ENCODE data around the gene AUTS2.
A peak's percentile ranks its signal among the peaks of the same experiment; 100 is the strongest.
"Not testable (repeated sequence)": the region's sequence is repeated elsewhere in the genome, so short reads cannot be mapped to it uniquely, and the experiment has no call there.

Gene AUTS2

DNA sequence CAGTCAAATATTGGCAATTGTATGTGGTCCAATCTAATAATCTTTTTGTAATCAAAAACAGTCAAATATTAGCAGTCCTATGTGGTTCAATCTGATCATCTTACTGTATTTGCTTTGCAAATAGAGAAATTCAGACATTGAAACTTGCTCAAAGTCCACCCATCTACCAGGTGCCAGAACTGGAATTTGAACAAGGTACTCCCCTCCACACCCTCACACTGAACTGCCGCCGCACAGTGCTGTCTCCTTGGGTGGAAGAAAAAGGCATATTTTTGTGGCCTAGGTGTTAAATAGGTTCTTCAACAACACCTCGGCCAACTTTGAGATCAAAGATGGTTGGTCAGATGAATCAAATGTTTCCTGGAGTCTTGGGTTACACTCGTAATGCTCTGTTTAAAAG lies 989.5 kb downstream of the AUTS2 start:
- no peak overlapping the region for H3K4me3 ChIP-seq (ENCODE audit: low read length in 2 of 2)

DNA sequence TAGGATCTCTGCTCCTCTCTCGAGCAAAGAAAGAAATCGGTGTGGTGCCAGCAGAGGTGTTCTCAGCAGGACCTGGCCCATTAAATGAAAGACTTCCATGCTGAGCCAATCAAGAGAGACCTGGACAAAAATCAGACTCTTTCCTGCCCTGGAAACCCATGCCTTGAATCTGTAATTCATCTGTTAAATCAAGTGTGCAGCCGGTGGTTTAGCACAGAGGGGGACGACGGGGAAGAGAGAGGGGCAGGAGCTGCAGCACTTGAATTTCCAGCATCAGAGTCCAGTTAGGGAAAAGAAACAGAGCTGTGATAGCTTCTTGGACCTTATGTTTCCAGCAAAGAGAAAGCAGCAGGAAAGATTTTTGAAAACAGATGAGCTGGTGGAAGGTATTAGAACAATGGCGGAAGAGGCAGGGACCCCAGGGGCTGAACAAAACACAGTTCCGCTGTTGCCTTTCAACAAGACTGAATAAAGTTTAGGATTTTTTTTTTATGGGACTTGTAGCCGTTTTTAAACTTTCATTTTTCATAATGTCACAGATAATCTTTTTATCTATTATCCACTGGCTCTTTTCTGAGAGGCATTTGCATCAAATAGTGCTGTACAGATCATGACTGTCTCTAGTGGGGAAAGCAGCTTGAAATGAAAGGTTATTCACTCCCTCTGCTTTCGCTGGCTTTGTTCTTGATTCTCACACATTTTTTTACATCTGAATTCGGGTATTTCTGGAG lies 990.1 kb downstream of the AUTS2 start:
- H3K27ac ChIP-seq (ENCODE audit: low read depth in 2 of 2, low read length in 2 of 2), result no peak overlapping the region

More for the DNA sequence above, 989.5 kb downstream of the AUTS2 start:
- no peaks in the 10 kb centered on the region for H3K36me3 ChIP-seq (ENCODE audit: control insufficient read depth in 2 of 2, insufficient read depth in 2 of 2, low read length in 2 of 2)
- H3K4me1 ChIP-seq (ENCODE audit: control insufficient read depth in 2 of 2, insufficient read depth in 2 of 2, low read length in 2 of 2), result peaks cover 9 to 29% of the 10 kb centered on the region in 2 donors
- H3K27ac ChIP-seq (ENCODE audit: low read depth in 2 of 2, low read length in 2 of 2), result peak overlapping the region in 1 of 2 donors; percentile 32
- no peak overlapping the region for H3K9ac ChIP-seq (ENCODE audit: low read depth in 1 of 2, low read length in 2 of 2)
- H3K9me3 ChIP-seq (ENCODE audit: control insufficient read depth in 2 of 2, low read length in 2 of 2), result no peaks in the 10 kb centered on the region
- no peaks in the 10 kb centered on the region for H3K27me3 ChIP-seq (ENCODE audit: control insufficient read depth in 2 of 2, insufficient read depth in 2 of 2, low read length in 2 of 2)

DNA sequence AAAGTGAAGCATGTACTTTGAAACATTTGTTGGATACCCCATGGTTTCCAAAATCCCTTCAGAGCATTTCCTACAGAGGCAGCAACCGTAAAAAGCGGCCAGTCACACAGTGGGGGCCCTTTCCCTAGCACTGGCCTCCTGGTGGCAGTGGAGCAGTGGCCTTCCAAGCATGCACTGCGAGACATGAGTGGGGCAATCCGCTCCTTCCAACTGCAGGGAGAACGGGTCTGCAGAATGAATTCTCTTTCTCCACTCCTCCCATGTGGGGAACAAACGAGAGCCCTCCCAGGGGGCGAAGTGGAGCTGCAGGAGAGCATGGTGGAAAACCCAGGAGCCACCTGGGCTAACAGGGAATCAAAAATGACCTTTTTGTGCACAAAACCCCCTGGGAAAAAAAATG lies 990.7 kb downstream of the AUTS2 start:
- no peak overlapping the region for H3K27ac ChIP-seq (ENCODE audit: low read depth in 2 of 2, low read length in 2 of 2)
- peaks cover 9 to 29% of the 10 kb centered on the region in 2 donors for H3K4me1 ChIP-seq (ENCODE audit: control insufficient read depth in 2 of 2, insufficient read depth in 2 of 2, low read length in 2 of 2)
- no peak overlapping the region for H3K9ac ChIP-seq (ENCODE audit: low read depth in 1 of 2, low read length in 2 of 2)
- no peaks in the 10 kb centered on the region for H3K36me3 ChIP-seq (ENCODE audit: control insufficient read depth in 2 of 2, insufficient read depth in 2 of 2, low read length in 2 of 2)
- no peaks in the 10 kb centered on the region for H3K9me3 ChIP-seq (ENCODE audit: control insufficient read depth in 2 of 2, low read length in 2 of 2)
- H3K4me3 ChIP-seq (ENCODE audit: low read length in 2 of 2), result no peak overlapping the region
- H3K27me3 ChIP-seq (ENCODE audit: control insufficient read depth in 2 of 2, insufficient read depth in 2 of 2, low read length in 2 of 2), result no peaks in the 10 kb centered on the region

More for the DNA sequence above, 990.1 kb downstream of the AUTS2 start:
- Histone ChIP-seq H3K4me1 (ENCODE audit: control insufficient read depth in 2 of 2, insufficient read depth in 2 of 2, low read length in 2 of 2) (peaks cover 9 to 29% of the 10 kb centered on the region in 2 donors), H3K9ac (ENCODE audit: low read depth in 1 of 2, low read length in 2 of 2) (no peak overlapping the region), H3K36me3 (ENCODE audit: control insufficient read depth in 2 of 2, insufficient read depth in 2 of 2, low read length in 2 of 2) (no peaks in the 10 kb centered on the region), H3K4me3 (ENCODE audit: low read length in 2 of 2) (no peak overlapping the region), H3K9me3 (ENCODE audit: control insufficient read depth in 2 of 2, low read length in 2 of 2) (no peaks in the 10 kb centered on the region), H3K27me3 (ENCODE audit: control insufficient read depth in 2 of 2, insufficient read depth in 2 of 2, low read length in 2 of 2) (no peaks in the 10 kb centered on the region)

DNA sequence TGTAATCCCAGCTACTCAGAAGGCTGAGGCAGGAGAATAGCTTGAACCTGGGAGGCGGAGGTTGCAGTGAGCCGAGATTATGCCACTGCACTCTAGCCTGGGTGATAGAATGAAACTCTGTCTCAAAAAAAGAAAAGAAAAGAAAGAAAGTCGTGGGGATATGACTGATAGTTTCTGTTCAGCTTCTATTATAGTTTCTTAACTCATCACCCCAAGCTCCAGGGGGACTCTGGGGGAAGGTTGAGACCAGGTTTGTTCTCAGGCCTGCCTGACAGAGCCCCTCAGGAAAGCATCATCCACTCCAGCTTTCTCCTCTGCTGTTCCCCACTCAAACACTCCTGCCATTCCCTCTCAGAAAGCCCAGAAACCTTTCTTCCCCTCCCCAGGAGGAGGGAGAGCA lies 991.3 kb downstream of the AUTS2 start:
- Histone ChIP-seq H3K27me3 (ENCODE audit: control insufficient read depth in 2 of 2, insufficient read depth in 2 of 2, low read length in 2 of 2) (no peaks in the 10 kb centered on the region), H3K4me3 (ENCODE audit: low read length in 2 of 2) (no peak overlapping the region), H3K9me3 (ENCODE audit: control insufficient read depth in 2 of 2, low read length in 2 of 2) (no peaks in the 10 kb centered on the region), H3K36me3 (ENCODE audit: control insufficient read depth in 2 of 2, insufficient read depth in 2 of 2, low read length in 2 of 2) (no peaks in the 10 kb centered on the region), H3K27ac (ENCODE audit: low read depth in 2 of 2, low read length in 2 of 2) (peak overlapping the region in 1 of 2 donors; percentile 39), H3K9ac (ENCODE audit: low read depth in 1 of 2, low read length in 2 of 2) (no peak overlapping the region), H3K4me1 (ENCODE audit: control insufficient read depth in 2 of 2, insufficient read depth in 2 of 2, low read length in 2 of 2) (peaks cover 9 to 29% of the 10 kb centered on the region in 2 donors)

DNA sequence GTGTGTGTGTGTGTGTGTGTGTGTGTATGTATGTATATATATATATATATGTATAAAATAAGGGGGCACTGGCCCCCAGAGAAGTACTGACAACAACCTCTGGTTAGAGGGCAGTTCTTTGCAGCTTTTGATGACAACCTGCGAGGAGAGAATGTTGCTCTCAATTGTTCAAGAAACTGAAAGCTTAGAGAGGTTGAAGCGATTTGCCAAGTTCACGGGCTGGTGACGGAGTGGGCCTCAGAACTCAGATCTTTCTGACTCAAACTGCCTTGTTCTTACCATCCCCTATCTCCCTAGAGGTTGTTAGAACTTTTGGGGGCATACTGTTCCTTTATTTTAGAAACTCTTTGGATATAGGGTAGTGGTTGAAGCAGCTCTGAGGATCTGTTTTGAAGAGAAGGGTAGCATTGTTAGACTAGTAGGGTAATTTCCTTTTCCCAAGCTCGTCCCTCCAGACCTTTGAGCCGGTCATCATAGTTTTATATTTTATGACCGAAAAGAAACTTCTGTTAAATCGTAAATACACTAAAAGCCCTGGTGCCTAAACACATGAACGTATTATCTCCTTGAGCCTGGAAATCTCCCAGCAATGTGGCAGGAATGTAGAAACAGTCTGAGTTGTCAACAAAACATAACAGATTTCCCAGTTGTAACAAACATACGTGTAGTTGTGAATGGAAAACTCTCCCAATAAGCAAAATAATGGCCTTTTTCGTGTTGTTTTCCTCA lies 992.0 kb downstream of the AUTS2 start:
- peaks cover 11 to 29% of the 10 kb centered on the region in 2 donors for H3K4me1 ChIP-seq (ENCODE audit: control insufficient read depth in 2 of 2, insufficient read depth in 2 of 2, low read length in 2 of 2)
- H3K4me3 ChIP-seq (ENCODE audit: low read length in 2 of 2), result peak overlapping the region; percentile 18 to 50
- H3K27me3 ChIP-seq (ENCODE audit: control insufficient read depth in 2 of 2, insufficient read depth in 2 of 2, low read length in 2 of 2), result no peaks in the 10 kb centered on the region
- no peaks in the 10 kb centered on the region for H3K36me3 ChIP-seq (ENCODE audit: control insufficient read depth in 2 of 2, insufficient read depth in 2 of 2, low read length in 2 of 2)
- H3K9me3 ChIP-seq (ENCODE audit: control insufficient read depth in 2 of 2, low read length in 2 of 2), result no peaks in the 10 kb centered on the region
- H3K27ac ChIP-seq (ENCODE audit: low read depth in 2 of 2, low read length in 2 of 2), result peak overlapping the region; percentile 61 to 68
- H3K9ac ChIP-seq (ENCODE audit: low read depth in 1 of 2, low read length in 2 of 2), result peak overlapping the region; percentile 7 to 24

DNA sequence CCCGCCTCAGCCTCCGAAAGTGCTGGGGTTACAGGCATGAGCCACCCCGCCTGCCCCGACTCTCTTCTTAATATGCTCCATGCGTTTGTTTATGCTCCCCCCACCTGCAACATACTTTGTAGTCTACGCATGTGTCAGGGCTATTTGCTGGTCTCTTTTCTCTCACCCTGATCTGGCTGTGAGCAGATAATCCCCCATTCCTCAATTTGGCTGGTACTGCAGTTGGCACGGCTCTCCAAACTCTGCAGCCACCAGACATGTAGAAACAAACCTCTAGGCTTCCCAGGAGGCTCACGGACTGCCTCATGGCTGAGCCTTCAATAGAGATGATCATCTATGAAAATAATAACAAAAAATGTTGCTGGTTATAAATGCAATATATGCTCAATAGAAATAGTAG lies 993.4 kb downstream of the AUTS2 start:
- no peak overlapping the region for H3K27ac ChIP-seq (ENCODE audit: low read depth in 2 of 2, low read length in 2 of 2)
- no peaks in the 10 kb centered on the region for H3K9me3 ChIP-seq (ENCODE audit: control insufficient read depth in 2 of 2, low read length in 2 of 2)
- H3K9ac ChIP-seq (ENCODE audit: low read depth in 1 of 2, low read length in 2 of 2), result no peak overlapping the region
- no peak overlapping the region for H3K4me3 ChIP-seq (ENCODE audit: low read length in 2 of 2)
- H3K36me3 ChIP-seq (ENCODE audit: control insufficient read depth in 2 of 2, insufficient read depth in 2 of 2, low read length in 2 of 2), result no peaks in the 10 kb centered on the region
- peaks cover 15 to 29% of the 10 kb centered on the region in 2 donors for H3K4me1 ChIP-seq (ENCODE audit: control insufficient read depth in 2 of 2, insufficient read depth in 2 of 2, low read length in 2 of 2)
- no peaks in the 10 kb centered on the region for H3K27me3 ChIP-seq (ENCODE audit: control insufficient read depth in 2 of 2, insufficient read depth in 2 of 2, low read length in 2 of 2)

- Histone ChIP-seq H3K27me3 (ENCODE audit: control insufficient read depth in 2 of 2, insufficient read depth in 2 of 2, low read length in 2 of 2) (no peaks in the 10 kb centered on the region), H3K9ac (ENCODE audit: low read depth in 1 of 2, low read length in 2 of 2) (no peak overlapping the region), H3K9me3 (ENCODE audit: control insufficient read depth in 2 of 2, low read length in 2 of 2) (no peaks in the 10 kb centered on the region), H3K36me3 (ENCODE audit: control insufficient read depth in 2 of 2, insufficient read depth in 2 of 2, low read length in 2 of 2) (no peaks in the 10 kb centered on the region), H3K4me1 (ENCODE audit: control insufficient read depth in 2 of 2, insufficient read depth in 2 of 2, low read length in 2 of 2) (peaks cover 10 to 25% of the 10 kb centered on the region in 2 donors), H3K4me3 (ENCODE audit: low read length in 2 of 2) (no peak overlapping the region), H3K27ac (ENCODE audit: low read depth in 2 of 2, low read length in 2 of 2) (no peak overlapping the region)
Observed at GRCh38 chr7:70592171-70592570, 993.9 kb downstream of the AUTS2 start.

- no peaks in the 10 kb centered on the region for H3K9me3 ChIP-seq (ENCODE audit: control insufficient read depth in 2 of 2, low read length in 2 of 2)
- H3K27me3 ChIP-seq (ENCODE audit: control insufficient read depth in 2 of 2, insufficient read depth in 2 of 2, low read length in 2 of 2), result no peaks in the 10 kb centered on the region
- H3K36me3 ChIP-seq (ENCODE audit: control insufficient read depth in 2 of 2, insufficient read depth in 2 of 2, low read length in 2 of 2), result no peaks in the 10 kb centered on the region
- H3K4me3 ChIP-seq (ENCODE audit: low read length in 2 of 2), result no peak overlapping the region
- H3K4me1 ChIP-seq (ENCODE audit: control insufficient read depth in 2 of 2, insufficient read depth in 2 of 2, low read length in 2 of 2), result peaks cover 10 to 25% of the 10 kb centered on the region in 2 donors
- no peak overlapping the region for H3K9ac ChIP-seq (ENCODE audit: low read depth in 1 of 2, low read length in 2 of 2)
- no peak overlapping the region for H3K27ac ChIP-seq (ENCODE audit: low read depth in 2 of 2, low read length in 2 of 2)
Observed at GRCh38 chr7:70594170-70594569, 995.9 kb downstream of the AUTS2 start.

- H3K27ac ChIP-seq (ENCODE audit: low read depth in 2 of 2, low read length in 2 of 2); H3K9ac ChIP-seq (ENCODE audit: low read depth in 1 of 2, low read length in 2 of 2); H3K36me3 ChIP-seq (ENCODE audit: control insufficient read depth in 2 of 2, insufficient read depth in 2 of 2, low read length in 2 of 2); H3K27me3 ChIP-seq (ENCODE audit: control insufficient read depth in 2 of 2, insufficient read depth in 2 of 2, low read length in 2 of 2); H3K4me3 ChIP-seq (ENCODE audit: low read length in 2 of 2); H3K9me3 ChIP-seq (ENCODE audit: control insufficient read depth in 2 of 2, low read length in 2 of 2): not testable (repeated sequence)
- H3K4me1 ChIP-seq (ENCODE audit: control insufficient read depth in 2 of 2, insufficient read depth in 2 of 2, low read length in 2 of 2), result peaks cover 14 to 29% of the 10 kb centered on the region in 2 donors
Observed at GRCh38 chr7:70594885-70595284, 996.6 kb downstream of the AUTS2 start.

GRCh38 chr7:70595370-70595754 lies 997.1 kb downstream of the AUTS2 start:
- Histone ChIP-seq H3K9me3 (ENCODE audit: control insufficient read depth in 2 of 2, low read length in 2 of 2) (no peaks in the 10 kb centered on the region), H3K4me1 (ENCODE audit: control insufficient read depth in 2 of 2, insufficient read depth in 2 of 2, low read length in 2 of 2) (peaks cover 15 to 31% of the 10 kb centered on the region in 2 donors), H3K4me3 (ENCODE audit: low read length in 2 of 2) (peak overlapping the region; percentile 68 to 75), H3K9ac (ENCODE audit: low read depth in 1 of 2, low read length in 2 of 2) (peak overlapping the region; percentile 2 to 17), H3K36me3 (ENCODE audit: control insufficient read depth in 2 of 2, insufficient read depth in 2 of 2, low read length in 2 of 2) (no peaks in the 10 kb centered on the region), H3K27me3 (ENCODE audit: control insufficient read depth in 2 of 2, insufficient read depth in 2 of 2, low read length in 2 of 2) (no peaks in the 10 kb centered on the region), H3K27ac (ENCODE audit: low read depth in 2 of 2, low read length in 2 of 2) (no peak overlapping the region)

All from mucosa of rectum (tissue), 2 donors.